Transverse colon (tissue), 4 donors: ENCODE data around the gene ZNF664. TPM values are rescaled to one million over a fixed set of nuclear protein-coding genes. Genes with fewer than 3 reads are reported as not detected.

Experiments used
- DNase-seq: peaks from one replicate; pipeline ENCODE4 v3.0.0-alpha.2; 2019
- H3K27ac ChIP-seq, 4 donors: fragments of 200-600 bp; sonication (generic); 2 replicates each; pipeline ENCODE4 v1.5.1; 2016 to 2018; ENCODE audit warnings: inconsistent platforms in 4 of 4
- H3K27me3 ChIP-seq: fragments of 200-600 bp; sonication (generic); 2 replicates; pipeline ENCODE4 v1.5.1; 2017; ENCODE audit warnings: inconsistent platforms
- H3K36me3 ChIP-seq, 4 donors: fragments of 200-600 bp; sonication (generic); 2 replicates each; pipeline ENCODE4 v1.5.1; 2017 to 2019; ENCODE audit warnings: inconsistent platforms in 4 of 4
- H3K4me1 ChIP-seq, 4 donors: fragments of 200-600 bp; sonication (generic); 2 replicates each; pipeline ENCODE4 v1.5.1; 2017 to 2020; ENCODE audit warnings: inconsistent platforms in 4 of 4
- H3K4me3 ChIP-seq, 4 donors: fragments of 200-600 bp; sonication (generic); 1 replicate in 1 of 4; 2 replicates in 3 of 4; pipeline versions ENCODE4 v1.5.1 to v1.6.1; 2017 to 2019; ENCODE audit warnings: inconsistent platforms in 4 of 4
- H3K9me3 ChIP-seq, 2 donors: fragments of 200-600 bp; sonication (generic); 2 replicates each; pipeline ENCODE4 v1.5.1; 2017 to 2019; ENCODE audit warnings: inconsistent platforms in 2 of 2
- CTCF ChIP-seq, 5 experiments: fragments of 200-600 bp in 3 of 5; fragments of 450-650 bp in 2 of 5; sonication (generic) in 3 of 5; IDR thresholded peaks; 1 replicate in 2 of 5; 2 replicates in 3 of 5; pipeline ENCODE4 v1.5.1; 2016 to 2017; ENCODE audit warnings: antibody characterized with exemption in 5 of 5, inconsistent platforms in 3 of 5, mild to moderate bottlenecking in 2 of 5, moderate library complexity in 1 of 5
- EP300 ChIP-seq: sonication (generic); formaldehyde crosslinking; IDR thresholded peaks from one replicate; pipeline ENCODE4 v1.6.1; 2017; ENCODE audit warnings: antibody characterized with exemption, low read depth
- POLR2A ChIP-seq: fragments of 450-650 bp; IDR thresholded peaks from one replicate; pipeline ENCODE4 v1.6.1; 2016; ENCODE audit warnings: antibody characterized with exemption, mild to moderate bottlenecking, moderate library complexity
- POLR2AphosphoS5 ChIP-seq, 3 donors: sonication (generic); formaldehyde crosslinking; IDR thresholded peaks; one replicate each; pipeline ENCODE4 v1.6.1; 2016; ENCODE audit warnings: antibody characterized with exemption in 3 of 3
- WGBS, 2 donors: methylation state at CpG; one replicate each; pipeline ENCODE4 v1.1.5; 2018; ENCODE audit warnings: low coverage in 1 of 2; 5-methylcytosine and 5-hydroxymethylcytosine counted together
- in situ Hi-C, 4 donors: fragments of 200-750 bp; cut with MboI; loops; one replicate each; pipeline versions ENCODE4 v1.15.0 to v1.15.1; 2017; ENCODE audit warnings: low sequenced_read_pairs in 3 of 4, low pct_ligation_motif_present in 1 of 4, low pct_unique_long_range_greater_than_20kb in 1 of 4
- intact Hi-C: fragments of 100-400 bp; cut with DNase I; formaldehyde crosslinking; loops from one replicate; pipeline ENCODE4 v1.15.1; 2023; ENCODE audit warnings: low total_unique reads
- total RNA-seq, 4 donors: library from RNA; depleted of rRNA; stranded (reverse); fragments of >200 nt; gene quantifications; one replicate each; pipeline ENCODE4 v1.1.0, GENCODE V29; 2016

The ZNF664 gene
- total RNA-seq, 4 donors from 2014 or later: 84.4 to 144 (median 103) TPM

- peaks cover 0 to 11% (median 0%) of the 10 kb centered on the region in 4 donors for H3K36me3 ChIP-seq
- no peak overlapping the region for H3K27ac ChIP-seq
- peaks cover 0 to 16% (median 0%) of the 10 kb centered on the region in 4 donors for H3K4me1 ChIP-seq
- H3K27me3 ChIP-seq: no peaks in the 10 kb centered on the region
- DNase-seq: peak; percentile 40
- in situ Hi-C loops (loop anchor here in 3 of 4 donors (10.0 kb wide), 1 partner anchor 79 kb away; no protein-coding TSS in a partner anchor), intact Hi-C loops (no loop called here)
- H3K9me3 ChIP-seq: no peaks in the 10 kb centered on the region
- no peak for TF ChIP-seq EP300
- peak; percentile 0 to 66 (median 49) for TF ChIP-seq CTCF (IDR thresholded peaks at IDR 0.05)
- WGBS, 2 donors: 62 to 75% methylated on average over 4 to 7 of the region's 7 CpGs
- H3K4me3 ChIP-seq: no peak overlapping the region
Measured at GRCh38 chr12:123983822-123984485, 10.9 kb downstream of the ZNF664 start.

GRCh38 chr12:123984903-123985302 lies 11.9 kb downstream of the ZNF664 start:
- Histone ChIP-seq H3K4me3 (no peak overlapping the region), H3K27me3 (no peaks in the 10 kb centered on the region), H3K4me1 (peaks cover 0 to 16% (median under 1%) of the 10 kb centered on the region in 4 donors), H3K27ac (no peak overlapping the region), H3K36me3 (peaks cover 0 to 15% (median 0%) of the 10 kb centered on the region in 4 donors), H3K9me3 (no peaks in the 10 kb centered on the region)
- DNase-seq: no peak
- WGBS, 2 donors: 81 to 86% methylated on average over 4 of the region's 4 CpGs
- TF ChIP-seq CTCF (IDR thresholded peaks at IDR 0.05) (no peak), POLR2A (no peak), POLR2AphosphoS5 (IDR thresholded peaks at IDR 0.05) (no peak), EP300 (no peak)
- intact Hi-C loops (no loop called here), in situ Hi-C loops (loop anchor here in 3 of 4 donors (10.0 kb wide), 1 partner anchor 80 kb away; no protein-coding TSS in a partner anchor)

GRCh38 chr12:123986374-123986965 lies 13.5 kb downstream of the ZNF664 start:
- H3K27me3 ChIP-seq: no peaks in the 10 kb centered on the region
- in situ Hi-C loops (loop anchor here in 3 of 4 donors (10.0 kb wide), 1 partner anchor 82 kb away; no protein-coding TSS in a partner anchor), intact Hi-C loops (no loop called here)
- TF ChIP-seq CTCF (IDR thresholded peaks at IDR 0.05) (no peak), POLR2A (no peak), POLR2AphosphoS5 (IDR thresholded peaks at IDR 0.05) (no peak), EP300 (no peak)
- peaks cover 0 to 8% (median 0%) of the 10 kb centered on the region in 4 donors for H3K36me3 ChIP-seq
- no peak for DNase-seq
- WGBS, 2 donors: 88 to 100% methylated on average over 2 to 3 of the region's 3 CpGs
- H3K27ac ChIP-seq: no peak overlapping the region
- H3K9me3 ChIP-seq: no peaks in the 10 kb centered on the region
- H3K4me1 ChIP-seq: peaks cover 0 to 30% (median 10%) of the 10 kb centered on the region in 4 donors
- H3K4me3 ChIP-seq: no peak overlapping the region

GRCh38 chr12:123987022-123987421 lies 14.0 kb downstream of the ZNF664 start:
- Histone ChIP-seq H3K27ac (no peak overlapping the region), H3K27me3 (no peaks in the 10 kb centered on the region), H3K9me3 (no peaks in the 10 kb centered on the region), H3K4me3 (no peak overlapping the region), H3K36me3 (peaks cover 0 to 8% (median 0%) of the 10 kb centered on the region in 4 donors), H3K4me1 (peaks cover 0 to 35% (median 12%) of the 10 kb centered on the region in 4 donors)
- intact Hi-C loops (no loop called here), in situ Hi-C loops (loop anchor here in 3 of 4 donors (10.0 kb wide), 1 partner anchor 82 kb away; no protein-coding TSS in a partner anchor)
- WGBS, 2 donors: 86 to 100% methylated on average over 2 of the region's 2 CpGs
- TF ChIP-seq CTCF (IDR thresholded peaks at IDR 0.05): no peak
- no peak for TF ChIP-seq POLR2AphosphoS5 (IDR thresholded peaks at IDR 0.05)
- TF ChIP-seq EP300: no peak
- no peak for TF ChIP-seq POLR2A
- no peak for DNase-seq
